ENCODE measurements around the gene ACP5. TPM values are rescaled to one million over a fixed set of nuclear protein-coding genes. Genes with fewer than 3 reads are reported as not detected.

ACP5 gene
- total and polyA plus RNA-seq, 12 donors = 1.4 to 152 (median 10.3) TPM

DNA sequence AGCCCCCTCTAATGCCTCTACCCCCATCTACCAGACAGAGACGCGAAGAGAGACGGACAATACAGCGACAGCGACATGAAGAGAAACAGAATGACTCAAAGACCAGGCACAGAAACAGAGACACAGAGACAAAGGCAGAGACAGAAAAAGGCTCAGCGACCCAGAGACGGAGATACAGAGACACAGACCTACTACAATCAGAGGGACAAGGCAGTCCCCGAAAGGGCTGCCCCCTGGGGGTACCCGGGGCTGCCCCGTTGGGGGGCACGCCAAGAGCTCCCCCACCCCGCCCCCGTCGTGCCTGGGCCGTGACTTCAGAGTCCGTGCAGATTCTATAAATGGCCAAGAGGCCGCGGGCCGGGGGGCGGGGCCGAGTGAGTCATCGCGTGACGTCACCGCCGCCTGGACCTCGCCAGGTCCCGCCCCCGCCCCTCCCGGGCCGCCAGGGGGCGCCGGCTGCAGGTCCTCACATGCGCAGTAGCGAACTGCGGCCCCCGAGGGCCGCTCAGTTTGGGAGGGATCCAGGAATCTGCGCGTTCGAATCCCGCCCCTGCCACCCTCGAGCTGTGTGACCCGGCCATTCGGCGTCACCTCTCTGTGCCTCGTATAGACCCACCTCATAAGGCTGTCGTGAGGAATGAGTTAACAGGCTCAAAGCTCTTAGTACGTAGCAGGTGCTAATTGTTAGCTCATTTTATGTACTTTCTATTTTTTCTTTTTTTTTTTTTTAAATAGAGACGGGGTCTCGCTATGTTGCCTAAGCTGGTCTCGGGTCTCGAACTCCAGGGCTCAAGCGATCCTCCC lies 41.5 kb downstream of the ACP5 start:
- no peaks in the 10 kb centered on the region for H3K36me3 ChIP-seq (replicated peaks in 1 of 2)
- peak overlapping the region in 3 of 5 donors; percentile 58 to 80 (median 63) for H3K27ac ChIP-seq
- peak overlapping the region in 1 of 4 donors; percentile 49 for H3K4me3 ChIP-seq
- peaks cover 4% of the 10 kb centered on the region for H3K27me3 ChIP-seq
- peak; percentile 17 to 48 for TF ChIP-seq POLR2A (IDR thresholded peaks at IDR 0.05)
- TF ChIP-seq, protein P1, sequence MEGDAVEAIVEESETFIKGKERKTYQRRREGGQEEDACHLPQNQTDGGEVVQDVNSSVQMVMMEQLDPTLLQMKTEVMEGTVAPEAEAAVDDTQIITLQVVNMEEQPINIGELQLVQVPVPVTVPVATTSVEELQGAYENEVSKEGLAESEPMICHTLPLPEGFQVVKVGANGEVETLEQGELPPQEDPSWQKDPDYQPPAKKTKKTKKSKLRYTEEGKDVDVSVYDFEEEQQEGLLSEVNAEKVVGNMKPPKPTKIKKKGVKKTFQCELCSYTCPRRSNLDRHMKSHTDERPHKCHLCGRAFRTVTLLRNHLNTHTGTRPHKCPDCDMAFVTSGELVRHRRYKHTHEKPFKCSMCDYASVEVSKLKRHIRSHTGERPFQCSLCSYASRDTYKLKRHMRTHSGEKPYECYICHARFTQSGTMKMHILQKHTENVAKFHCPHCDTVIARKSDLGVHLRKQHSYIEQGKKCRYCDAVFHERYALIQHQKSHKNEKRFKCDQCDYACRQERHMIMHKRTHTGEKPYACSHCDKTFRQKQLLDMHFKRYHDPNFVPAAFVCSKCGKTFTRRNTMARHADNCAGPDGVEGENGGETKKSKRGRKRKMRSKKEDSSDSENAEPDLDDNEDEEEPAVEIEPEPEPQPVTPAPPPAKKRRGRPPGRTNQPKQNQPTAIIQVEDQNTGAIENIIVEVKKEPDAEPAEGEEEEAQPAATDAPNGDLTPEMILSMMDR (IDR thresholded peaks at IDR 0.05) = peak; percentile 55 to 93 (median 78)
- H3K9me3 ChIP-seq (replicated peaks in 1 of 3) = no peaks in the 10 kb centered on the region
- H3K4me1 ChIP-seq (replicated peaks in 1 of 2) = peaks cover 6% of the 10 kb centered on the region in 2 donors
- WGBS, 4 donors = 12 to 21% (median 16%) methylated on average over 29 to 54 of the region's 54 CpGs
- intact Hi-C loops (cut with DNase I) = loop anchor here in 1 of 2 donors (5.0 kb wide), 1 partner anchor 51 kb away; no protein-coding TSS in a partner anchor
- DNase-seq = peak; percentile 86 to 96 (median 93)

DNA sequence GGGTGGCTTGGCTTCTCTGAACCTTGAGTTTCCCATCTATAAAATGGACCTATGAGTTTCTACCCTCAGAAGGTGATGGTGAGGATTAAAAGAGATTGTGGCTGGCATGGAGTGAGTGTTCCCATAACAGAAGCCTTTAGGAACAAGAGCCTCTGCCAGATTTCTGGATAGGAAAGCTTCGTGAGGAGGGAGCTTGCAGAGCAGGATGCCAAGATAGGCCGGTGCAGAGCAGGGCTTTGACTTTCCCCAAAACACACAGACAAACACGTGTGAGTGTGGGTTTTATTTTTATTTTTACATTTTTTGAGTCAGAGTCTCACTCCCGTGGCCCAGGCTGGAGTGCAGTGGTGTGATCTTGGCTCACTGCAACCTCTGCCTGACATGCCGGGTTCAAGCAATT lies 42.5 kb downstream of the ACP5 start:
- H3K27me3 ChIP-seq = peaks cover 4% of the 10 kb centered on the region
- H3K4me1 ChIP-seq (replicated peaks in 1 of 2) = peaks cover 6% of the 10 kb centered on the region in 2 donors
- no peaks in the 10 kb centered on the region for H3K9me3 ChIP-seq (replicated peaks in 1 of 3)
- no peak overlapping the region for H3K4me3 ChIP-seq
- peak overlapping the region in 2 of 5 donors; percentile 58 to 80 for H3K27ac ChIP-seq
- TF ChIP-seq POLR2A (IDR thresholded peaks at IDR 0.05) = no peak
- TF ChIP-seq, protein P1 (IDR thresholded peaks at IDR 0.05) = no peak
- 68 to 81% (median 70%) methylated on average over 5 of the region's 5 CpGs for WGBS, 4 donors
- no peaks in the 10 kb centered on the region for H3K36me3 ChIP-seq (replicated peaks in 1 of 2)
- no peak for DNase-seq
- intact Hi-C loops (cut with DNase I) = loop anchor here in 1 of 2 donors (5.0 kb wide), 1 partner anchor 52 kb away; no protein-coding TSS in a partner anchor

GRCh38 chr19:11534538-11534937 lies 42.9 kb downstream of the ACP5 start:
- no peak for TF ChIP-seq POLR2A (IDR thresholded peaks at IDR 0.05)
- TF ChIP-seq, protein P1 (IDR thresholded peaks at IDR 0.05) = no peak
- WGBS, 4 donors = 76 to 96% (median 85%) methylated on average over 1 of the region's 1 CpG
- intact Hi-C loops (cut with DNase I) = no loop called here
- Histone ChIP-seq H3K4me3 (no peak overlapping the region), H3K9me3 (replicated peaks in 1 of 3) (no peaks in the 10 kb centered on the region), H3K27ac (no peak overlapping the region), H3K36me3 (replicated peaks in 1 of 2) (no peaks in the 10 kb centered on the region), H3K4me1 (replicated peaks in 1 of 2) (peaks cover 6 to 9% of the 10 kb centered on the region in 2 donors), H3K27me3 (peaks cover 4% of the 10 kb centered on the region)
- DNase-seq = no peak

GRCh38 chr19:11530432-11530831 lies 47.0 kb downstream of the ACP5 start:
- TF ChIP-seq POLR2A (IDR thresholded peaks at IDR 0.05) = peak in 1 of 2 donors; percentile 32
- TF ChIP-seq, protein P1 (IDR thresholded peaks at IDR 0.05) = peak in 4 of 6 experiments; percentile 13 to 31 (median 16)

More at GRCh38 chr19:11530432-11530831, 47.0 kb downstream of the ACP5 start:
- Histone ChIP-seq H3K36me3 (replicated peaks in 1 of 2) (no peaks in the 10 kb centered on the region), H3K4me1 (replicated peaks in 1 of 2) (peaks cover 5 to 21% of the 10 kb centered on the region in 2 donors), H3K4me3 (no peak overlapping the region), H3K27ac (peak overlapping the region in 2 of 5 donors; percentile 24 to 55), H3K27me3 (no peaks in the 10 kb centered on the region), H3K9me3 (replicated peaks in 1 of 3) (no peaks in the 10 kb centered on the region)
- intact Hi-C loops (cut with DNase I) = no loop called here
- 16 to 26% (median 21%) methylated on average over 8 to 9 of the region's 9 CpGs for WGBS, 4 donors
- peak; percentile 79 to 97 (median 93) for DNase-seq

Measured in adrenal gland (tissue), 12 donors.